Right lobe of liver (tissue), 6 donors: ENCODE measurements around the gene GRM7. TPM values are rescaled to one million over a fixed set of nuclear protein-coding genes. Genes with fewer than 3 reads are reported as not detected.

Experiments
- ATAC-seq, 4 donors: fragments of 200-7000 bp; cut with Tn5 transposase; one replicate each; pipeline ENCODE4 v1.9.1; 2020; ENCODE audit warnings: mild to moderate bottlenecking in 4 of 4, moderate library complexity in 4 of 4
- DNase-seq, 3 donors: peaks; one replicate each; pipeline ENCODE4 v3.0.0-alpha.2; 2020
- H3K27ac ChIP-seq, 3 donors: fragments of 200-600 bp; one replicate each; pipeline ENCODE4 v1.8.0; 2022
- H3K27me3 ChIP-seq, 2 donors: fragments of 200-600 bp; one replicate each; pipeline ENCODE4 v1.8.0; 2022
- H3K36me3 ChIP-seq, 4 donors: fragments of 200-600 bp; sonication (generic) in 1 of 4; one replicate each; pipeline versions ENCODE4 v1.5.1 to v1.8.0; 2017 to 2022; ENCODE audit warnings: control low read depth in 1 of 4
- H3K4me1 ChIP-seq, 4 donors: fragments of 200-600 bp; sonication (generic) in 1 of 4; one replicate each; pipeline versions ENCODE4 v1.5.1 to v1.8.0; 2017 to 2022; ENCODE audit warnings: control low read depth in 1 of 4
- H3K4me3 ChIP-seq, 3 donors: fragments of 200-600 bp; one replicate each; pipeline ENCODE4 v1.8.0; 2022
- H3K9me3 ChIP-seq, 4 donors: fragments of 200-600 bp; sonication (generic) in 1 of 4; one replicate each; pipeline versions ENCODE4 v1.5.1 to v1.8.0; 2017 to 2022; ENCODE audit warnings: control low read depth in 1 of 4
- CTCF ChIP-seq, 4 donors: fragments of 200-600 bp in 3 of 4; fragments of 450-650 bp in 1 of 4; IDR thresholded peaks; one replicate each; pipeline versions ENCODE4 v1.5.1 to v1.8.0; 2016 to 2022; ENCODE audit warnings: antibody characterized with exemption in 4 of 4, mild to moderate bottlenecking in 2 of 4
- POLR2A ChIP-seq: fragments of 450-650 bp; IDR thresholded peaks from one replicate; pipeline ENCODE4 v1.6.1; 2017; ENCODE audit warnings: antibody characterized with exemption, mild to moderate bottlenecking
- WGBS: methylation state at CpG from one replicate; pipeline ENCODE4 v1.1.6; 2018; ENCODE audit warnings: low coverage, low lambda C conversion rate; ENCODE audit not compliant: insufficient coverage; ENCODE audit errors: missing lambda C conversion rate; 5-methylcytosine and 5-hydroxymethylcytosine counted together
- intact Hi-C, 2 donors: fragments of 100-400 bp; cut with DNase I; formaldehyde crosslinking; loops; one replicate each; pipeline versions ENCODE4 v1.11.2 to v1.14.1; 2022
- total RNA-seq, 6 experiments: library from RNA; depleted of rRNA in 2 of 6; stranded (reverse); fragments of >200 nt in 2 of 6; fragmentation: NEBNext Ultra II Directional in 3 of 6; extraction: Animal tissue kit (Norgen Biotek cat#: 25700) in 3 of 6; gene quantifications; one replicate each; pipeline versions ENCODE4 v1.1.0 to v1.2.4, GENCODE V29; 2016 to 2023
- donor health status: DM: no; HTN: yes; CAD: no.
- donor health status: DM: no; HTN: no; CAD: no.
- donor health status: DM: no; HTN: no; CAD: no.
- donor health status: DM: no; HTN: yes; CAD: no.
- donor health status: DM: no; HTN: yes; CAD: no.

Gene GRM7
- total RNA-seq, 6 experiments from 2014 or later, result 0.20 to 0.56 TPM; not detected in 4

- ATAC-seq, result no peak
- Histone ChIP-seq H3K27ac (no peak overlapping the region), H3K36me3 (no peaks in the 10 kb centered on the region), H3K9me3 (no peaks in the 10 kb centered on the region), H3K4me3 (no peak overlapping the region), H3K4me1 (no peaks in the 10 kb centered on the region), H3K27me3 (no peaks in the 10 kb centered on the region)
- intact Hi-C loops, result no loop called here
- DNase-seq, result no peak
- TF ChIP-seq CTCF (IDR thresholded peaks at IDR 0.05) (no peak), POLR2A (no peak)
- 25% methylated on average over 2 of the region's 2 CpGs for WGBS
Observed at GRCh38 chr3:7086417-7086816, 225.5 kb downstream of the GRM7 start.

- intact Hi-C loops, result no loop called here
- Histone ChIP-seq H3K4me3 (no peak overlapping the region), H3K27me3 (no peaks in the 10 kb centered on the region), H3K27ac (no peak overlapping the region), H3K4me1 (no peaks in the 10 kb centered on the region), H3K9me3 (no peaks in the 10 kb centered on the region), H3K36me3 (no peaks in the 10 kb centered on the region)
- no peak for TF ChIP-seq POLR2A
- no peak for TF ChIP-seq CTCF (IDR thresholded peaks at IDR 0.05)
- DNase-seq (no peak), ATAC-seq (no peak)
- WGBS, result 44% methylated on average over 1 of the region's 1 CpG
Observed at GRCh38 chr3:7095116-7095515, 234.2 kb downstream of the GRM7 start.

GRCh38 chr3:7100136-7100535, 239.2 kb downstream of the GRM7 start:
- Histone ChIP-seq H3K27ac (no peak overlapping the region), H3K36me3 (no peaks in the 10 kb centered on the region), H3K27me3 (no peaks in the 10 kb centered on the region), H3K4me3 (no peak overlapping the region), H3K9me3 (no peaks in the 10 kb centered on the region), H3K4me1 (no peaks in the 10 kb centered on the region)
- 85% methylated on average over 1 of the region's 1 CpG for WGBS
- ATAC-seq (no peak), DNase-seq (no peak)
- TF ChIP-seq CTCF (IDR thresholded peaks at IDR 0.05) (no peak), POLR2A (no peak)
- intact Hi-C loops, result no loop called here

GRCh38 chr3:7106635-7107034, 245.7 kb downstream of the GRM7 start:
- Histone ChIP-seq H3K4me1 (no peaks in the 10 kb centered on the region), H3K4me3 (no peak overlapping the region), H3K9me3 (no peaks in the 10 kb centered on the region), H3K27ac (no peak overlapping the region), H3K27me3 (no peaks in the 10 kb centered on the region), H3K36me3 (no peaks in the 10 kb centered on the region)
- WGBS, result 60% methylated on average over 1 of the region's 1 CpG
- no peak for ATAC-seq
- intact Hi-C loops, result no loop called here
- DNase-seq, result no peak
- TF ChIP-seq CTCF (IDR thresholded peaks at IDR 0.05) (no peak), POLR2A (no peak)

- ATAC-seq, result no peak
- no peak for DNase-seq
- H3K4me3 ChIP-seq, result no peak overlapping the region
- 36% methylated on average over 1 of the region's 1 CpG for WGBS
- no peaks in the 10 kb centered on the region for H3K36me3 ChIP-seq
- no peak for TF ChIP-seq CTCF (IDR thresholded peaks at IDR 0.05)
- no peak for TF ChIP-seq POLR2A
- H3K27ac ChIP-seq, result no peak overlapping the region
- intact Hi-C loops, result no loop called here
- no peaks in the 10 kb centered on the region for H3K4me1 ChIP-seq
- H3K9me3 ChIP-seq, result no peaks in the 10 kb centered on the region
- no peaks in the 10 kb centered on the region for H3K27me3 ChIP-seq
Observed at GRCh38 chr3:7112523-7113056, 251.7 kb downstream of the GRM7 start.
